Measurements from ENCODE around the gene VWA2. TPM values are rescaled to one million over a fixed set of nuclear protein-coding genes. Genes with fewer than 3 reads are reported as not detected.

VWA2 gene
- total RNA-seq, 1 experiment from 2014 or later: not detected

GRCh38 chr10:114273910-114274309 is 34.9 kb downstream of the VWA2 start:
- Histone ChIP-seq H3K9me3 (replicated peaks) (no peaks in the 10 kb centered on the region), H3K36me3 (no peaks in the 10 kb centered on the region), H3K27ac (no peak overlapping the region), H3K4me3 (no peak overlapping the region), H3K27me3 (replicated peaks) (no peaks in the 10 kb centered on the region), H3K4me1 (replicated peaks) (peaks cover 34% of the 10 kb centered on the region)
- no peak for DNase-seq (ENCODE audit: low read depth in 1 of 2, low spot score in 2 of 2)

- H3K9me3 ChIP-seq (replicated peaks): no peaks in the 10 kb centered on the region
- H3K4me1 ChIP-seq (replicated peaks): peaks cover 34% of the 10 kb centered on the region
- H3K27me3 ChIP-seq (replicated peaks): no peaks in the 10 kb centered on the region
- no peak for DNase-seq (ENCODE audit: low read depth in 1 of 2, low spot score in 2 of 2)
- H3K27ac ChIP-seq: no peak overlapping the region
- H3K36me3 ChIP-seq: no peaks in the 10 kb centered on the region
- no peak overlapping the region for H3K4me3 ChIP-seq
Observed at GRCh38 chr10:114274616-114275453, 35.8 kb downstream of the VWA2 start.

- H3K36me3 ChIP-seq: no peaks in the 10 kb centered on the region
- H3K9me3 ChIP-seq (replicated peaks): no peaks in the 10 kb centered on the region
- no peak overlapping the region for H3K4me3 ChIP-seq
- no peaks in the 10 kb centered on the region for H3K27me3 ChIP-seq (replicated peaks)
- H3K27ac ChIP-seq: no peak overlapping the region
- no peak for DNase-seq (ENCODE audit: low read depth in 1 of 2, low spot score in 2 of 2)
- H3K4me1 ChIP-seq (replicated peaks): peaks cover 28% of the 10 kb centered on the region
Observed at GRCh38 chr10:114276066-114276465, 37.0 kb downstream of the VWA2 start.

- Histone ChIP-seq H3K9me3 (replicated peaks) (no peaks in the 10 kb centered on the region), H3K4me3 (no peak overlapping the region), H3K27ac (no peak overlapping the region), H3K27me3 (replicated peaks) (no peaks in the 10 kb centered on the region), H3K36me3 (no peaks in the 10 kb centered on the region), H3K4me1 (replicated peaks) (peaks cover 22% of the 10 kb centered on the region)
- DNase-seq (ENCODE audit: low read depth in 1 of 2, low spot score in 2 of 2): no peak
Observed at GRCh38 chr10:114276671-114277070, 37.6 kb downstream of the VWA2 start.

GRCh38 chr10:114278140-114278883 is 39.3 kb downstream of the VWA2 start:
- no peak overlapping the region for H3K27ac ChIP-seq
- peaks cover 11% of the 10 kb centered on the region for H3K4me1 ChIP-seq (replicated peaks)
- DNase-seq (ENCODE audit: low read depth in 1 of 2, low spot score in 2 of 2): no peak
- no peaks in the 10 kb centered on the region for H3K36me3 ChIP-seq
- no peaks in the 10 kb centered on the region for H3K9me3 ChIP-seq (replicated peaks)
- no peaks in the 10 kb centered on the region for H3K27me3 ChIP-seq (replicated peaks)
- no peak overlapping the region for H3K4me3 ChIP-seq

- Histone ChIP-seq H3K27me3 (replicated peaks) (no peaks in the 10 kb centered on the region), H3K36me3 (no peaks in the 10 kb centered on the region), H3K4me1 (replicated peaks) (peaks cover 11% of the 10 kb centered on the region), H3K4me3 (no peak overlapping the region), H3K27ac (no peak overlapping the region), H3K9me3 (replicated peaks) (no peaks in the 10 kb centered on the region)
- DNase-seq (ENCODE audit: low read depth in 1 of 2, low spot score in 2 of 2): no peak
Observed at GRCh38 chr10:114278884-114279191, 39.8 kb downstream of the VWA2 start.

GRCh38 chr10:114279289-114279688 is 40.2 kb downstream of the VWA2 start:
- no peak overlapping the region for H3K27ac ChIP-seq
- no peaks in the 10 kb centered on the region for H3K9me3 ChIP-seq (replicated peaks)
- no peak for DNase-seq (ENCODE audit: low read depth in 1 of 2, low spot score in 2 of 2)
- no peaks in the 10 kb centered on the region for H3K36me3 ChIP-seq
- peaks cover 11% of the 10 kb centered on the region for H3K4me1 ChIP-seq (replicated peaks)
- H3K4me3 ChIP-seq: no peak overlapping the region
- H3K27me3 ChIP-seq (replicated peaks): no peaks in the 10 kb centered on the region

- no peaks in the 10 kb centered on the region for H3K36me3 ChIP-seq
- no peak overlapping the region for H3K27ac ChIP-seq
- H3K9me3 ChIP-seq (replicated peaks): no peaks in the 10 kb centered on the region
- H3K4me1 ChIP-seq (replicated peaks): peaks cover 11% of the 10 kb centered on the region
- no peak for DNase-seq (ENCODE audit: low read depth in 1 of 2, low spot score in 2 of 2)
- H3K27me3 ChIP-seq (replicated peaks): no peaks in the 10 kb centered on the region
- H3K4me3 ChIP-seq: no peak overlapping the region
Observed at GRCh38 chr10:114279901-114280644, 41.0 kb downstream of the VWA2 start.

GRCh38 chr10:114281006-114281405 is 42.0 kb downstream of the VWA2 start:
- H3K36me3 ChIP-seq: no peaks in the 10 kb centered on the region
- no peaks in the 10 kb centered on the region for H3K27me3 ChIP-seq (replicated peaks)
- DNase-seq (ENCODE audit: low read depth in 1 of 2, low spot score in 2 of 2): no peak
- no peaks in the 10 kb centered on the region for H3K9me3 ChIP-seq (replicated peaks)
- H3K27ac ChIP-seq: no peak overlapping the region
- H3K4me3 ChIP-seq: no peak overlapping the region
- H3K4me1 ChIP-seq (replicated peaks): peaks cover 8% of the 10 kb centered on the region

- Histone ChIP-seq H3K4me1 (replicated peaks) (peaks cover 3% of the 10 kb centered on the region), H3K36me3 (no peaks in the 10 kb centered on the region), H3K9me3 (replicated peaks) (no peaks in the 10 kb centered on the region), H3K27ac (no peak overlapping the region), H3K4me3 (no peak overlapping the region), H3K27me3 (replicated peaks) (no peaks in the 10 kb centered on the region)
- DNase-seq (ENCODE audit: low read depth in 1 of 2, low spot score in 2 of 2): no peak
Observed at GRCh38 chr10:114281461-114281860, 42.4 kb downstream of the VWA2 start.

GRCh38 chr10:114282526-114282925 is 43.5 kb downstream of the VWA2 start:
- Histone ChIP-seq H3K4me3 (no peak overlapping the region), H3K27me3 (replicated peaks) (no peaks in the 10 kb centered on the region), H3K4me1 (replicated peaks) (no peaks in the 10 kb centered on the region; the same call in 1 of the 2 replicates), H3K27ac (no peak overlapping the region), H3K9me3 (replicated peaks) (no peaks in the 10 kb centered on the region), H3K36me3 (no peaks in the 10 kb centered on the region)
- no peak for DNase-seq (ENCODE audit: low read depth in 1 of 2, low spot score in 2 of 2)

GRCh38 chr10:114283091-114283490 is 44.0 kb downstream of the VWA2 start:
- Histone ChIP-seq H3K9me3 (replicated peaks) (no peaks in the 10 kb centered on the region), H3K27ac (no peak overlapping the region), H3K4me1 (replicated peaks) (no peaks in the 10 kb centered on the region), H3K36me3 (no peaks in the 10 kb centered on the region), H3K27me3 (replicated peaks) (no peaks in the 10 kb centered on the region), H3K4me3 (no peak overlapping the region)
- DNase-seq (ENCODE audit: low read depth in 1 of 2, low spot score in 2 of 2): no peak

GRCh38 chr10:114283535-114284234 is 44.6 kb downstream of the VWA2 start:
- no peaks in the 10 kb centered on the region for H3K36me3 ChIP-seq
- no peak for DNase-seq (ENCODE audit: low read depth in 1 of 2, low spot score in 2 of 2)
- no peaks in the 10 kb centered on the region for H3K27me3 ChIP-seq (replicated peaks)
- no peaks in the 10 kb centered on the region for H3K4me1 ChIP-seq (replicated peaks)
- no peak overlapping the region for H3K4me3 ChIP-seq
- H3K9me3 ChIP-seq (replicated peaks): no peaks in the 10 kb centered on the region
- no peak overlapping the region for H3K27ac ChIP-seq
